ENCODE data around the gene GTF2F2. TPM values are rescaled to one million over a fixed set of nuclear protein-coding genes. Genes with fewer than 3 reads are reported as not detected.

The GTF2F2 gene
- total RNA-seq, 1 donor from 2014 or later = 6.4 TPM

GRCh38 chr13:45280751-45281634 is 160.7 kb downstream of the GTF2F2 start:
- intact Hi-C loops (cut with DNase I) = loop anchor here (1.0 kb wide), 2 partner anchors 87 to 234 kb away; no protein-coding TSS in a partner anchor
- Histone ChIP-seq H3K27me3 (no peaks in the 10 kb centered on the region), H3K9me3 (no peaks in the 10 kb centered on the region), H3K4me1 (peaks cover 0 to 4% of the 10 kb centered on the region in 2 donors), H3K27ac (no peak overlapping the region), H3K4me3 (no peak overlapping the region), H3K36me3 (peaks cover 0 to 11% of the 10 kb centered on the region in 2 donors)
- TF ChIP-seq, protein P1, sequence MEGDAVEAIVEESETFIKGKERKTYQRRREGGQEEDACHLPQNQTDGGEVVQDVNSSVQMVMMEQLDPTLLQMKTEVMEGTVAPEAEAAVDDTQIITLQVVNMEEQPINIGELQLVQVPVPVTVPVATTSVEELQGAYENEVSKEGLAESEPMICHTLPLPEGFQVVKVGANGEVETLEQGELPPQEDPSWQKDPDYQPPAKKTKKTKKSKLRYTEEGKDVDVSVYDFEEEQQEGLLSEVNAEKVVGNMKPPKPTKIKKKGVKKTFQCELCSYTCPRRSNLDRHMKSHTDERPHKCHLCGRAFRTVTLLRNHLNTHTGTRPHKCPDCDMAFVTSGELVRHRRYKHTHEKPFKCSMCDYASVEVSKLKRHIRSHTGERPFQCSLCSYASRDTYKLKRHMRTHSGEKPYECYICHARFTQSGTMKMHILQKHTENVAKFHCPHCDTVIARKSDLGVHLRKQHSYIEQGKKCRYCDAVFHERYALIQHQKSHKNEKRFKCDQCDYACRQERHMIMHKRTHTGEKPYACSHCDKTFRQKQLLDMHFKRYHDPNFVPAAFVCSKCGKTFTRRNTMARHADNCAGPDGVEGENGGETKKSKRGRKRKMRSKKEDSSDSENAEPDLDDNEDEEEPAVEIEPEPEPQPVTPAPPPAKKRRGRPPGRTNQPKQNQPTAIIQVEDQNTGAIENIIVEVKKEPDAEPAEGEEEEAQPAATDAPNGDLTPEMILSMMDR (IDR thresholded peaks at IDR 0.05) = peak; percentile 58 to 79 (median 67)
- DNase-seq (ENCODE audit: low spot score in 2 of 2) = peak in 1 of 2 donors; percentile 73

GRCh38 chr13:45282994-45283393 is 162.7 kb downstream of the GTF2F2 start:
- Histone ChIP-seq H3K9me3 (no peaks in the 10 kb centered on the region), H3K4me3 (no peak overlapping the region), H3K36me3 (peaks cover 0 to 11% of the 10 kb centered on the region in 2 donors), H3K27ac (no peak overlapping the region), H3K27me3 (no peaks in the 10 kb centered on the region), H3K4me1 (peaks cover 0 to 4% of the 10 kb centered on the region in 2 donors)
- intact Hi-C loops (cut with DNase I) = no loop called here
- DNase-seq (ENCODE audit: low spot score in 2 of 2) = no peak
- TF ChIP-seq, protein P1 (IDR thresholded peaks at IDR 0.05) = no peak

DNA sequence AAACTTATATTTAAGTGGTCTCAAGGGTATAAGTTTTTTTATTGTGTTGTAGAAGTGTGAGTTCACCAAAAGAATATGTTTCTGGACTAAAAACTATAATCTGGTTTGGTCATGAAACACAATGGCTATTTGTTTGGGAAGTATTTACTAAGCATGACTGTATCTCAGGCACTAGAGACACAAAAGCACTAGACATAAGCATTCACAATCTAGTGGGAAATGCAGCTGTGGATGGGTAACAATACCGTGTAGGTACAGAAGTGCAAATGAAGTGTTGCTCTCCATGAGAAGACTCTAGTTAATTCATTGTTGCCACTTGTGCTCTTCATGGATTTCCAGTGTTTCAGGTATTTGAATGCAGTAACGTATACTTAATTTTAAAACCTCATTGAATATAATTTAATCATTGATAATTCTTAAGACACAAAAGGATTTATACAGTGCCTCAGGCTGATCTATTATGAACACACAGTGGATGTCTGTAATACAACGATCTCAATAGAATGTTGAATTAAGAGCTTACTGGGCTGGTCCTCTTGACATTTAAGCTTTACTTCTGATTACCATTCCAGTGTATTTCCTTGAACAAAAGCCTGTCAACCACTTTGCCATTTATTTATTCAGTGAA is 169.7 kb downstream of the GTF2F2 start:
- Histone ChIP-seq H3K27ac (no peak overlapping the region), H3K9me3 (no peaks in the 10 kb centered on the region), H3K4me3 (no peak overlapping the region), H3K4me1 (no peaks in the 10 kb centered on the region), H3K36me3 (peaks cover 0 to 8% of the 10 kb centered on the region in 2 donors), H3K27me3 (no peaks in the 10 kb centered on the region)
- no peak for DNase-seq (ENCODE audit: low spot score in 2 of 2)
- TF ChIP-seq, protein P1 (IDR thresholded peaks at IDR 0.05) = no peak
- intact Hi-C loops (cut with DNase I) = no loop called here

DNA sequence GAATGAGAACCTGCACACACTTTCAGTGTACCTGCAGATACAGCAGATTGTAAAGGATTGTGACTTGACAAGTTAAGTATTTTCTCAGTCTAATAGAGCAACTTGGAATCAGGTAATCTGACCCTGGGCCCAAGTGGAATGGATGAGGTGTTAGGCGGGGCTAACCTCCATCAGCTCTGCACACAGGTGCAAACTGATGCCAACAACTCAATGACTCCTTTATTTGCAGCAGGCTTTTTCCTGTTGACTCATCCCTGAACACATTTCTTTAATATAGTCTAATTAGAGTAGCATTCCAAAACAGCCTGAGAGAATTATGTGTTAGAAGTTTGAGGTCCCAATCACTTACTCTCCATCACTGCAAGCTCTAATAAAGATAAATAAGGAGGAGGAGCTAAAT is 171.9 kb downstream of the GTF2F2 start:
- Histone ChIP-seq H3K27me3 (no peaks in the 10 kb centered on the region), H3K27ac (no peak overlapping the region), H3K9me3 (no peaks in the 10 kb centered on the region), H3K4me1 (no peaks in the 10 kb centered on the region), H3K4me3 (no peak overlapping the region), H3K36me3 (no peaks in the 10 kb centered on the region)
- intact Hi-C loops (cut with DNase I) = no loop called here
- TF ChIP-seq, protein P1 (IDR thresholded peaks at IDR 0.05) = no peak
- no peak for DNase-seq (ENCODE audit: low spot score in 2 of 2)

DNA sequence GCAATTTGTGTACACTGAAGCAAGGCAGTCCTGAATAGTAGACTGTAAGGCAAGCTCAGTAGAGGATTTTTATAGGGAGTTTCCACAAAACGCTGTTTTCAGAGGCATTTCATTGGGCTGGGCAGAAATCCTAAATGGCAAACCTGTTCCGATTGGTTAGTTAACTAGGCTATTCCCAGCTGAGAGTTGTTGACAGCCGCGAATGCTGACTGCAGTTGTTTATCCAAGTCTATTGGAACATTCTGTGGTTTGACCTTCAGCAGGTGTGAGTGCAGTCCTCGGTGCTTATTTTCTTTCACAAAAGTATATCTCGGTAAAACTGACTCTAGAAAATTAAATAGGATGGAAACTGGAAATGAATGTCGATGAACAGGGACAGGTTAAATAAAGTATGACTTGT is 175.2 kb downstream of the GTF2F2 start:
- Histone ChIP-seq H3K27me3 (no peaks in the 10 kb centered on the region), H3K36me3 (no peaks in the 10 kb centered on the region), H3K27ac (no peak overlapping the region), H3K9me3 (no peaks in the 10 kb centered on the region), H3K4me1 (no peaks in the 10 kb centered on the region), H3K4me3 (no peak overlapping the region)
- TF ChIP-seq, protein P1 (IDR thresholded peaks at IDR 0.05) = no peak
- intact Hi-C loops (cut with DNase I) = no loop called here
- no peak for DNase-seq (ENCODE audit: low spot score in 2 of 2)

Data from ascending aorta (tissue), 2 donors.